Glutamatergic neuron (in vitro differentiated cells): ENCODE data around the gene MRPS27. TPM values are rescaled to one million over a fixed set of nuclear protein-coding genes. Genes with fewer than 3 reads are reported as not detected.
A peak's percentile ranks its signal among the peaks of the same experiment; 100 is the strongest.

ENCODE experiments used
- DNase-seq: peaks from one replicate; pipeline ENCODE4 v3.0.0; 2022
- H3K27ac Mint-ChIP-seq: one replicate; pipeline ENCODE4 v1.8.0; 2020; ENCODE audit warnings: mild to moderate bottlenecking, mixed read lengths, inconsistent platforms; ENCODE audit not compliant: unreplicated experiment
- H3K27me3 Mint-ChIP-seq: one replicate; pipeline ENCODE4 v1.8.0; 2020; ENCODE audit warnings: mild to moderate bottlenecking, moderate library complexity, mixed read lengths, inconsistent platforms; ENCODE audit not compliant: unreplicated experiment
- H3K36me3 Mint-ChIP-seq: one replicate; pipeline ENCODE4 v1.8.0; 2020; ENCODE audit warnings: mild to moderate bottlenecking, mixed read lengths, inconsistent platforms; ENCODE audit not compliant: unreplicated experiment
- H3K4me1 Mint-ChIP-seq: one replicate; pipeline ENCODE4 v1.8.0; 2020; ENCODE audit warnings: mild to moderate bottlenecking, low read depth, mixed read lengths, inconsistent platforms; ENCODE audit not compliant: unreplicated experiment
- H3K4me3 Mint-ChIP-seq: one replicate; pipeline ENCODE4 v1.8.0; 2020; ENCODE audit warnings: mild to moderate bottlenecking, mixed read lengths, inconsistent platforms; ENCODE audit not compliant: unreplicated experiment
- H3K9me3 Mint-ChIP-seq: one replicate; pipeline ENCODE4 v1.8.0; 2020; ENCODE audit warnings: mild to moderate bottlenecking, moderate library complexity, mixed read lengths, inconsistent platforms; ENCODE audit not compliant: unreplicated experiment
- CTCF ChIP-seq: fragments of 200-600 bp; sonication (generic); IDR thresholded peaks from one replicate; pipeline ENCODE4 v1.5.0; 2021; ENCODE audit not compliant: partially characterized antibody, unreplicated experiment
- total RNA-seq: library from RNA; stranded (reverse); fragmentation: NEBNext Ultra II Directional; extraction: Animal tissue kit (Norgen Biotek cat#: 25700); gene quantifications from one replicate; pipeline ENCODE4 v1.2.1, GENCODE V29; 2021; ENCODE audit not compliant: unreplicated experiment

The MRPS27 gene
- total RNA-seq, 1 donor from 2014 or later = 30.1 TPM

- TF ChIP-seq CTCF = no peak
- Mint-ChIP-seq H3K36me3 (no peaks in the 10 kb centered on the region), H3K4me1 (peaks cover 2% of the 10 kb centered on the region), H3K4me3 (no peak overlapping the region), H3K27me3 (no peaks in the 10 kb centered on the region), H3K27ac (no peak overlapping the region), H3K9me3 (no peaks in the 10 kb centered on the region)
- no peak for DNase-seq
Observed at GRCh38 chr5:72314571-72315172, 5.4 kb downstream of the MRPS27 start.

- H3K27me3 Mint-ChIP-seq = no peaks in the 10 kb centered on the region
- no peak for DNase-seq
- no peaks in the 10 kb centered on the region for H3K36me3 Mint-ChIP-seq
- TF ChIP-seq CTCF = no peak
- peaks cover 4% of the 10 kb centered on the region for H3K9me3 Mint-ChIP-seq
- H3K4me1 Mint-ChIP-seq = peaks cover 6% of the 10 kb centered on the region
- no peak overlapping the region for H3K27ac Mint-ChIP-seq
- H3K4me3 Mint-ChIP-seq = no peak overlapping the region
Observed at GRCh38 chr5:72313141-72313540, 6.9 kb downstream of the MRPS27 start.

- H3K9me3 Mint-ChIP-seq = peaks cover 4% of the 10 kb centered on the region
- no peak for DNase-seq
- H3K4me3 Mint-ChIP-seq = peak overlapping the region; percentile 81
Observed at GRCh38 chr5:72308853-72309191, 11.2 kb downstream of the MRPS27 start.

GRCh38 chr5:72307968-72308852, 11.8 kb downstream of the MRPS27 start:
- no peaks in the 10 kb centered on the region for H3K36me3 Mint-ChIP-seq
- peak; percentile 96 for DNase-seq
- H3K9me3 Mint-ChIP-seq = peaks cover 5% of the 10 kb centered on the region
- peak; percentile 46 for TF ChIP-seq CTCF
- H3K4me3 Mint-ChIP-seq = peak overlapping the region; percentile 88
- H3K4me1 Mint-ChIP-seq = peaks cover 15% of the 10 kb centered on the region
- no peaks in the 10 kb centered on the region for H3K27me3 Mint-ChIP-seq
- peak overlapping the region; percentile 92 for H3K27ac Mint-ChIP-seq

More at GRCh38 chr5:72308853-72309191, 11.2 kb downstream of the MRPS27 start:
- peaks cover 15% of the 10 kb centered on the region for H3K4me1 Mint-ChIP-seq
- H3K27ac Mint-ChIP-seq = peak overlapping the region; percentile 91
- no peak for TF ChIP-seq CTCF
- H3K27me3 Mint-ChIP-seq = no peaks in the 10 kb centered on the region
- H3K36me3 Mint-ChIP-seq = no peaks in the 10 kb centered on the region

- TF ChIP-seq CTCF = no peak
- peak overlapping the region; percentile 88 for H3K4me3 Mint-ChIP-seq
- H3K4me1 Mint-ChIP-seq = peaks cover 17% of the 10 kb centered on the region
- H3K36me3 Mint-ChIP-seq = no peaks in the 10 kb centered on the region
- H3K27ac Mint-ChIP-seq = peak overlapping the region; percentile 92
- no peaks in the 10 kb centered on the region for H3K27me3 Mint-ChIP-seq
- DNase-seq = no peak
- H3K9me3 Mint-ChIP-seq = peaks cover 5% of the 10 kb centered on the region
Observed at GRCh38 chr5:72307573-72307967, 12.5 kb downstream of the MRPS27 start.
